ENCODE results near the gene UBR2.

Gene UBR2

DNA sequence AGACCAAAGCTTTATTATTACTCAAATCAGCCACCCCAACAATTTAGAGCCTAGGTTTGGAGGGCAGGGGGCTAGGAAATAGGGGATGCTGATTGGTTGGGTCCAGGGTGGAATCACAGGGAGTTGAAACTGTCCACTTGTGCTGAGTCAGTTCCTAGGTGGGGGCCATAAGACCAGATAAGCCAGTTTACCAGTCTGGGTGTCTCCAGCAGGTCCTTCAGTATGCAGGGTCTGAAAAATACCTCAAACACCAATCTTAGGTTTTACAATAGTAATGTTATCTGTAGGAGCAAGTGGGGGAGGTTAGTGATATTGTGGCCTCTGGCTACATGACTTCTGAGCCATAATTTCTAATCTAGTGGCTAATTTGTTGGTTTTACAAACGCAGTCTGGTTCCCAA, 63.2 kb downstream of the UBR2 start:
- H3K9me3 ChIP-seq (ENCODE audit: insufficient read depth, low read depth, low read length) = no peaks in the 10 kb centered on the region
- H3K36me3 ChIP-seq (ENCODE audit: insufficient read depth, low read length) = peaks cover 23% of the 10 kb centered on the region; the same call in 1 of the 2 replicates
- 0 out of 2 replicates have a peak, but pooled peaks cover 3% of the 10 kb centered on the region for H3F3A ChIP-seq (ENCODE audit: low read depth)
- no peak overlapping the region for H2AFZ ChIP-seq (ENCODE audit: low read length)
- H3K4me3 ChIP-seq (ENCODE audit: low read length, poor library complexity, severe bottlenecking) = no peak overlapping the region
- TF ChIP-seq, protein P1, sequence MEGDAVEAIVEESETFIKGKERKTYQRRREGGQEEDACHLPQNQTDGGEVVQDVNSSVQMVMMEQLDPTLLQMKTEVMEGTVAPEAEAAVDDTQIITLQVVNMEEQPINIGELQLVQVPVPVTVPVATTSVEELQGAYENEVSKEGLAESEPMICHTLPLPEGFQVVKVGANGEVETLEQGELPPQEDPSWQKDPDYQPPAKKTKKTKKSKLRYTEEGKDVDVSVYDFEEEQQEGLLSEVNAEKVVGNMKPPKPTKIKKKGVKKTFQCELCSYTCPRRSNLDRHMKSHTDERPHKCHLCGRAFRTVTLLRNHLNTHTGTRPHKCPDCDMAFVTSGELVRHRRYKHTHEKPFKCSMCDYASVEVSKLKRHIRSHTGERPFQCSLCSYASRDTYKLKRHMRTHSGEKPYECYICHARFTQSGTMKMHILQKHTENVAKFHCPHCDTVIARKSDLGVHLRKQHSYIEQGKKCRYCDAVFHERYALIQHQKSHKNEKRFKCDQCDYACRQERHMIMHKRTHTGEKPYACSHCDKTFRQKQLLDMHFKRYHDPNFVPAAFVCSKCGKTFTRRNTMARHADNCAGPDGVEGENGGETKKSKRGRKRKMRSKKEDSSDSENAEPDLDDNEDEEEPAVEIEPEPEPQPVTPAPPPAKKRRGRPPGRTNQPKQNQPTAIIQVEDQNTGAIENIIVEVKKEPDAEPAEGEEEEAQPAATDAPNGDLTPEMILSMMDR (conservative IDR thresholded peaks at IDR 0.05; ENCODE audit: low read length) = no peak
- no peak for TF ChIP-seq EZH2phosphoT487 (IDR thresholded peaks at IDR 0.05; ENCODE audit: borderline replicate concordance)
- no peak overlapping the region for H3K9ac ChIP-seq (ENCODE audit: low read depth, low read length, poor library complexity, severe bottlenecking)
- no peaks in the 10 kb centered on the region for H4K20me1 ChIP-seq (ENCODE audit: insufficient read depth, low read length, poor library complexity, severe bottlenecking)
- H3K4me2 ChIP-seq (ENCODE audit: low read depth, low read length, poor library complexity, severe bottlenecking) = no peak overlapping the region
- no peaks in the 10 kb centered on the region for H3K9me2 ChIP-seq (replicated peaks; ENCODE audit: low read depth, low read length)
- no peaks in the 10 kb centered on the region for H3K27me3 ChIP-seq (ENCODE audit: insufficient read depth, low read length, poor library complexity, severe bottlenecking)
- H3K4me1 ChIP-seq (ENCODE audit: insufficient read depth, low read length, poor library complexity, severe bottlenecking) = peaks cover 7% of the 10 kb centered on the region
- H3K79me2 ChIP-seq (ENCODE audit: insufficient read depth, low read length) = no peaks in the 10 kb centered on the region

DNA sequence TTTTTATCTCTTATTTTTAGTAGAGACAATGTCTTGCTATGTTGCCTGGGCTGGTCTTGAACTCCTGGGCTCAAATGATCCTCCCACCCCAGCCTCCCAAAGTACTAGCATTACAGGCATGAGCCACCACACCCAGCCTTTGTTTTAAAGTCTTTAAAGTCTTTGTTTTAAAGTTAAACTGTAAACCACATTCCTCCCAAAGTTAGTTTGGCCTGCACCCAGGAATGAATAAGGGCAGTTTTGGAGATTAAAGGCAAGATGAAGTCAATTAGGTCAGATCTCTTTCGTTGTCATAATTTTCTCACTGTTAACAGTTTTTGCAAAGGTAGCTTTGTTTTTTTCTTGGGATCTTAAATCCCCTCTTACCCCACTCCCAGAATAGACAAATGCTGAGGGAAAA, 63.8 kb downstream of the UBR2 start:
- Histone ChIP-seq H3K36me3 (ENCODE audit: insufficient read depth, low read length) (peaks cover 29% of the 10 kb centered on the region; the same call in 1 of the 2 replicates), H3K9me3 (ENCODE audit: insufficient read depth, low read depth, low read length) (no peaks in the 10 kb centered on the region), H4K20me1 (ENCODE audit: insufficient read depth, low read length, poor library complexity, severe bottlenecking) (no peaks in the 10 kb centered on the region), H3K9ac (ENCODE audit: low read depth, low read length, poor library complexity, severe bottlenecking) (no peak overlapping the region), H3K9me2 (replicated peaks; ENCODE audit: low read depth, low read length) (no peaks in the 10 kb centered on the region), H3K4me2 (ENCODE audit: low read depth, low read length, poor library complexity, severe bottlenecking) (no peak overlapping the region), H3K79me2 (ENCODE audit: insufficient read depth, low read length) (no peaks in the 10 kb centered on the region), H3K4me3 (ENCODE audit: low read length, poor library complexity, severe bottlenecking) (no peak overlapping the region), H3K4me1 (ENCODE audit: insufficient read depth, low read length, poor library complexity, severe bottlenecking) (peaks cover 7% of the 10 kb centered on the region), H2AFZ (ENCODE audit: low read length) (no peak overlapping the region), H3K27me3 (ENCODE audit: insufficient read depth, low read length, poor library complexity, severe bottlenecking) (no peaks in the 10 kb centered on the region), H3F3A (ENCODE audit: low read depth) (0 out of 2 replicates have a peak, but pooled peaks cover 3% of the 10 kb centered on the region)
- TF ChIP-seq EZH2phosphoT487 (IDR thresholded peaks at IDR 0.05; ENCODE audit: borderline replicate concordance) = no peak
- TF ChIP-seq, protein P1 (conservative IDR thresholded peaks at IDR 0.05; ENCODE audit: low read length) = no peak

DNA sequence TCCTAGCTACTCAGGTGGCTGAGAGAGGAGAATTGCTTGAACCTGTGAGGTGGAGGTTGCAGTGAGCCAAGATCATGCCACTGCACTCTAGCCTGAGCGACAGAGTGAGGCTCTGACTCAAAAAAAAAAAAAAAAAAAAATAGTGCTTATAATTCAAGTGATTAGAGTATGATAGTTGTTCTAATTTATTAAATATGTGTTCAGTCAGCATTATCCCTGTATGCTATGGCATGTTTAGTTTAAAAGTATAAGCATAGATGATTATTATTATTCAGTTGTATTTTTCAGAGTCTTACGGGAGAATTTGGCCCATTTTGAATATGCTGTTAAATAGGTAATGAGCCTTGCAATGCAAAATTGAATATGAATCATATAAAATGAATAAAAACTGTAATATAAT, 64.8 kb downstream of the UBR2 start:
- H3K9me3 ChIP-seq (ENCODE audit: insufficient read depth, low read depth, low read length) = no peaks in the 10 kb centered on the region
- H3K9ac ChIP-seq (ENCODE audit: low read depth, low read length, poor library complexity, severe bottlenecking) = no peak overlapping the region
- H3K4me1 ChIP-seq (ENCODE audit: insufficient read depth, low read length, poor library complexity, severe bottlenecking) = peaks cover 7% of the 10 kb centered on the region
- no peak overlapping the region for H3K4me3 ChIP-seq (ENCODE audit: low read length, poor library complexity, severe bottlenecking)
- no peaks in the 10 kb centered on the region for H3K9me2 ChIP-seq (replicated peaks; ENCODE audit: low read depth, low read length)
- TF ChIP-seq EZH2phosphoT487 (IDR thresholded peaks at IDR 0.05; ENCODE audit: borderline replicate concordance) = no peak
- TF ChIP-seq, protein P1 (conservative IDR thresholded peaks at IDR 0.05; ENCODE audit: low read length) = no peak
- no peaks in the 10 kb centered on the region for H3K79me2 ChIP-seq (ENCODE audit: insufficient read depth, low read length)
- H3K36me3 ChIP-seq (ENCODE audit: insufficient read depth, low read length) = peaks cover 38% of the 10 kb centered on the region; the same call in 1 of the 2 replicates
- no peaks in the 10 kb centered on the region for H4K20me1 ChIP-seq (ENCODE audit: insufficient read depth, low read length, poor library complexity, severe bottlenecking)
- no peak overlapping the region for H2AFZ ChIP-seq (ENCODE audit: low read length)
- no peaks in the 10 kb centered on the region for H3K27me3 ChIP-seq (ENCODE audit: insufficient read depth, low read length, poor library complexity, severe bottlenecking)
- H3F3A ChIP-seq (ENCODE audit: low read depth) = 0 out of 2 replicates have a peak, but pooled peaks cover 3% of the 10 kb centered on the region
- no peak overlapping the region for H3K4me2 ChIP-seq (ENCODE audit: low read depth, low read length, poor library complexity, severe bottlenecking)

All from Loucy (cell line).